Peyer's patch (tissue), 4 donors: ENCODE measurements around the gene DIO1.

Source experiments
- POLR2A ChIP-seq, 2 donors: fragments of 450-650 bp; IDR thresholded peaks; one replicate each; pipeline ENCODE4 v1.5.1; 2017; ENCODE audit warnings: antibody characterized with exemption in 2 of 2, mild to moderate bottlenecking in 2 of 2, moderate library complexity in 2 of 2
- TF ChIP-seq, protein P1 (sequence below), 6 experiments: fragments of 450-650 bp in 4 of 6; fragments of 200-600 bp in 2 of 6; sonication (generic) in 1 of 6; IDR thresholded peaks; one replicate each; pipeline ENCODE4 v1.5.1; 2017 to 2019; ENCODE audit warnings: antibody characterized with exemption in 6 of 6, mild to moderate bottlenecking in 3 of 6, moderate library complexity in 1 of 6

DNA sequence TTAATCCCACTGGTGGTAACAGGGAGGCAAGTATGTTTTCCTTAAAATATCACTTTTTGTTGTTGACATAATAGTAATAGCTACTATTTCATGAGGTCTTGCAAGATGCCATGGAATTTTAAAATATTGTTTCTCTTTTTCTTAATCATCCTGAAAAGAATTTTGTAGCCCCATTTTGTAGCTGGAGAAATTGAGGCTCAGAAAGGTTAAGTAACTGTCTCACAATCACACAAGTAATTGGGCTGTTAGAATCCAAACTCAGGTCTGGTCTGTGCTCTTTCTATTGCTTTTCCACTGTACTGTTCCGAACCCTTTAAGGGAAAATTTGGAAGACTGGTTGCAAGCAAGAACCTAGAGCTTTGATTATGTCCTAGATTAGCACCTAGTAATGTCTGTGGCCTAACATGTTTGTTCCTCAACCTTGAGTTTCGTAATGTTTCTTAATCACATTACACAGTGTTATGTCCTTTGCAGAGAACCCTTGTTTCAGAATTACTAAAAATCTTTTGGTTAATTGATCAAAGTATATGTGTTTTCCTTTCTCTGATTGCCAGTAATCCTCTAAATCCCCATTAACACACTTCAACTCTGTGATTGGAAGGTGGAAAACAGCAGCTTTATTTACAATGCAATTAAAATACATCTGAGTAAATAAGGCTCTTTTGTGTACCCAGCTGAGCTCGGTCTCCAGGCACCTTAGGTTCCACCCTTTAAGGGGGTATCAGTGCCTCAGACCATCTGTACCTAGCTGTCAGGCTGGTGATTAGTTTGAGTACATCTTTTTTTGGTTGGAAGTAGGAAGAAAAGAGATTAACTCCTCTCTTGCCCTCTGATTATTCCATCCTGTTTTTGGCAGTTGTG lies 62.6 kb downstream of the DIO1 start:
- TF ChIP-seq, protein P1, sequence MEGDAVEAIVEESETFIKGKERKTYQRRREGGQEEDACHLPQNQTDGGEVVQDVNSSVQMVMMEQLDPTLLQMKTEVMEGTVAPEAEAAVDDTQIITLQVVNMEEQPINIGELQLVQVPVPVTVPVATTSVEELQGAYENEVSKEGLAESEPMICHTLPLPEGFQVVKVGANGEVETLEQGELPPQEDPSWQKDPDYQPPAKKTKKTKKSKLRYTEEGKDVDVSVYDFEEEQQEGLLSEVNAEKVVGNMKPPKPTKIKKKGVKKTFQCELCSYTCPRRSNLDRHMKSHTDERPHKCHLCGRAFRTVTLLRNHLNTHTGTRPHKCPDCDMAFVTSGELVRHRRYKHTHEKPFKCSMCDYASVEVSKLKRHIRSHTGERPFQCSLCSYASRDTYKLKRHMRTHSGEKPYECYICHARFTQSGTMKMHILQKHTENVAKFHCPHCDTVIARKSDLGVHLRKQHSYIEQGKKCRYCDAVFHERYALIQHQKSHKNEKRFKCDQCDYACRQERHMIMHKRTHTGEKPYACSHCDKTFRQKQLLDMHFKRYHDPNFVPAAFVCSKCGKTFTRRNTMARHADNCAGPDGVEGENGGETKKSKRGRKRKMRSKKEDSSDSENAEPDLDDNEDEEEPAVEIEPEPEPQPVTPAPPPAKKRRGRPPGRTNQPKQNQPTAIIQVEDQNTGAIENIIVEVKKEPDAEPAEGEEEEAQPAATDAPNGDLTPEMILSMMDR (IDR thresholded peaks at IDR 0.05): no peak
- TF ChIP-seq POLR2A (IDR thresholded peaks at IDR 0.05): no peak
